ENCODE measurements around the gene PKN1.
A peak's percentile ranks its signal among the peaks of the same experiment; 100 is the strongest.

Gene PKN1

DNA sequence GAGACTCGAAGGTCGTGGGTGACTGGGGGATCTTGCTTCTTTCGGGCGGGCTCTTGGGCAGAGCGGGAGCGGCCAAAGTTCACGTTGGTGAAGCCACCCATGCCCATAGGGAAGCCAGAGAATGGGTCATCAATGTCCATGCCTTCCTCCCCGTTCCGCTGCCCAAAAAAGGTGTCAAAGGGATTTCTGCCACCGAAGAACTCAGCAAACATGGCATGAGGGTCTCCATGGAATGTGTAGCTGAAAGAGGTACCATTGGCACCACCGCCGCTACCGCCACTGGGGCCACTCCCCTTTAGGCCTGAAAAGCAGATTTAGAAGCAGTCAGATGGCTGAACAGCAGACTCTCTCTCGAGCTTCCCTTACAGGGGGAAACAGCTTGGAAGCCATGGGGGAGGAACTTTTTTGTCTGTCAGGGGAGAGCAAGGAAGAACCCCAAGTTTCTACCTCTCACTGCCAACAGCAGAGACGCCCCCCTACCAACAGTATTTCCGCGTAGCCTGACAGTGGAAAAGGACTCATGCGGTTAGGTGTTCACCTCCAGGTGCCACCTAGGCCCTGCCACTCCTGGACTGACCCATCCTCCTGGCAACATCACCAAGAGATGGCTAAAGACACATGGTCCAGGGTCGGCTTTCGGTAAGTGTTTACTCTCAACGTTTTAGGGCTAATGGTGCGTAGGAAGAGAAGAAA is 83.8 kb downstream of the PKN1 start:
- WGBS (ENCODE audit: insufficient coverage, insufficient read length), result no CpG with 5 or more reads among the region's 22 CpGs

DNA sequence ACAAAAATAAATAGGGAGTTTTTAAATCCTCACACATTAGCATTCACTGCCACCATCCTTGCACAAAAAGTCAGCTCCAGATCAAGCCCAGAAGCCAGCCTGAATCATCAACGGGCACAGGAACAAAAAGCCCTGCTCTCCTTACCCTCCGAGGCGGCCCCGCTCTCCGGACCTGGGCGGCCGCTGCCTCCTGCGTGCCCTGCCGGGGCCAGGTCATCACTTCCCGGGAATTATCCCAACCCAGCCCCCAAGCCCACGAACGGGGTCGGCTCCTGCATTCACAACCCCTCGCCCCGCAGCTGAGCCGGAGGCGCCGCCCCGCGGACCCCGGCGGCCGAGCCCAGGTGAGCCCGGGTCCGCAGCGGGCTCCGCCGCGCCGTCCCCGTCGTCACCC is 84.3 kb downstream of the PKN1 start:
- peak overlapping the region; percentile 95 for H3K4me3 ChIP-seq (ENCODE audit: low read length)
- H3K27me3 ChIP-seq (ENCODE audit: control insufficient read depth, insufficient read depth, low read length), result no peaks in the 10 kb centered on the region
- H3K36me3 ChIP-seq (ENCODE audit: control insufficient read depth, insufficient read depth, low read length), result peaks cover 12% of the 10 kb centered on the region
- peaks cover 6% of the 10 kb centered on the region; the same call in 1 of the 2 replicates for H3K4me1 ChIP-seq (ENCODE audit: control insufficient read depth, insufficient read depth, low read length)
- no CpG with 5 or more reads among the region's 32 CpGs for WGBS (ENCODE audit: insufficient coverage, insufficient read length)
- H3K9me3 ChIP-seq (ENCODE audit: control insufficient read depth, insufficient read depth, low read length), result no peaks in the 10 kb centered on the region
- DNase-seq (ENCODE audit: low read depth, low spot score), result no peak
- no peak overlapping the region for H3K27ac ChIP-seq (ENCODE audit: low read length)

More for the DNA sequence above, 83.8 kb downstream of the PKN1 start:
- peaks cover 12% of the 10 kb centered on the region for H3K36me3 ChIP-seq (ENCODE audit: control insufficient read depth, insufficient read depth, low read length)
- no peak overlapping the region for H3K27ac ChIP-seq (ENCODE audit: low read length)
- no peaks in the 10 kb centered on the region for H3K9me3 ChIP-seq (ENCODE audit: control insufficient read depth, insufficient read depth, low read length)
- H3K27me3 ChIP-seq (ENCODE audit: control insufficient read depth, insufficient read depth, low read length), result no peaks in the 10 kb centered on the region
- DNase-seq (ENCODE audit: low read depth, low spot score), result no peak
- H3K4me3 ChIP-seq (ENCODE audit: low read length), result peak overlapping the region; percentile 95; the same call in 1 of the 2 replicates
- H3K4me1 ChIP-seq (ENCODE audit: control insufficient read depth, insufficient read depth, low read length), result peaks cover 6% of the 10 kb centered on the region; the same call in 1 of the 2 replicates

DNA sequence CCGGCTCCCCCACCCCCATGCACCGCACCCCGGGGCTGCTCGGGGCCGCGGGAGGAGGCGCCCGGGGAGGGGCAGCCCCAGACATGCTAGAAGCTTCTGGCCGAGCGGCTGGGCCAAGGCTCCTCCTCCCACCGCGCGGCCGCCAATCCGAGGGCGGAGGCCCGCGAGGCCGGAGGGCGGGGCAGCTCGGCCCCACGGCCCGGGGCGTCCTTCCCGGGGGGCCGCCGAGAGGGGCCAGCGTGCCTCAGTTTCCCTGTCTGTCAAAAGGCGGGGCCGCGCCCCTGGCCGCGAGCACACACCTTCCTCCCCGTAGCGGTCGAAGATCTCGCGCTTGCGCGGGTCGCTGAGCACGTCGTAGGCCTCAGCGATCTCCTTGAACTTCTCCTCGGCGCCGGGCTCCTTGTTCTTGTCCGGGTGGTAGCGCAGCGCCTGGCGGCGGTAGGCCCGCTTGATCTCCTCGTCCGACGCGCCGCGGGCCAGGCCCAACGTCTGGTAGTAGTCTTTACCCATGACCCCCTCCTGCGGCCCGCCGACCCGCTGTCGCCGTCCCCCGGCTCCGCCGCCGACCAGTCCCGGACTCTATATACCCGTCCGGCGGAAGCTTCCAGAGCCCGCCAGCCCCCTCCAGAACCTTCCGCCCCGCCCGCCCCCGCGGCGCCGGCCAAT is 84.9 kb downstream of the PKN1 start, which contains the start of gene DNAJB1:
Gene DNAJB1, minus strand, starts transcription at position 558 of the 666 bp plus-strand sequence. Its CDS starts 48 bp downstream, at position 510.
- DNase-seq (ENCODE audit: low read depth, low spot score), result no peak
- Histone ChIP-seq H3K4me1 (ENCODE audit: control insufficient read depth, insufficient read depth, low read length) (peaks cover 6% of the 10 kb centered on the region; the same call in 1 of the 2 replicates), H3K4me3 (ENCODE audit: low read length) (peak within 1 kb of the TSS; percentile 95), H3K27me3 (ENCODE audit: control insufficient read depth, insufficient read depth, low read length) (no peaks in the 10 kb centered on the region), H3K27ac (ENCODE audit: low read length) (no peak within 1 kb of the TSS), H3K9me3 (ENCODE audit: control insufficient read depth, insufficient read depth, low read length) (no peaks in the 10 kb centered on the region), H3K36me3 (ENCODE audit: control insufficient read depth, insufficient read depth, low read length) (peaks cover 12% of the 10 kb centered on the region)
- WGBS (ENCODE audit: insufficient coverage, insufficient read length), result no CpG with 5 or more reads among the region's 82 CpGs

DNA sequence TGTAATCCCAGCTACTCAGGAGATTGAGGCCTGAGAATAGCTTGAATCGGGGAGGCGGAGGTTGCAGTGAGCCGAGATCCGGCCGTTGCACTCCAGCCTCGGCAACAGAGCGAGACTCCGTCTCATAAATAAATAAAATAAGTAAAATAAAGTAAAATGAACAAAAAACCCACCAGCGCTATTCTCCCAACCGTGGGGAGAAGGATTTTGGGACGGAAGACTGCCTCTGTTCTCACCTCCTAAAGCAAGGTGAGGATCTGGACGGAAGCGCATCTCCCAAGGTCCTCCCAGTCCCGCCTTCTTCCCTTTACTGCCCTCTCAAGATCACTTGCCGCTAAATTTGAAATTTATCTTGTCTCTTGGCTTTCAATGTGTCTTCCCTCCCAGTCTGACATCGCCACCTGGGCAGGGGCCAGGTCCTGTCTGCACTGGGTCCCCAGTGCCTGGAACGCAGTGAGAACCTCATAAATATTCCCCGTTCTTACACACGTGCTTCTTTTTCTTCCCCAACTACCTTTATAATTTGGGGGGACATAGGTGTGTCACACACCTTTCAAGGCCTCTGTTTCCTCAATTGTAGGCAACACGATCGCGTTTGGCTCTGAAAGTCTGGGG is 86.2 kb downstream of the PKN1 start:
- Histone ChIP-seq H3K27me3 (ENCODE audit: control insufficient read depth, insufficient read depth, low read length) (no peaks in the 10 kb centered on the region), H3K9me3 (ENCODE audit: control insufficient read depth, insufficient read depth, low read length) (no peaks in the 10 kb centered on the region), H3K4me3 (ENCODE audit: low read length) (no peak overlapping the region), H3K4me1 (ENCODE audit: control insufficient read depth, insufficient read depth, low read length) (peaks cover 6% of the 10 kb centered on the region; the same call in 1 of the 2 replicates), H3K27ac (ENCODE audit: low read length) (no peak overlapping the region), H3K36me3 (ENCODE audit: control insufficient read depth, insufficient read depth, low read length) (peaks cover 12% of the 10 kb centered on the region)
- no CpG with 5 or more reads among the region's 22 CpGs for WGBS (ENCODE audit: insufficient coverage, insufficient read length)
- no peak for DNase-seq (ENCODE audit: low read depth, low spot score)

DNA sequence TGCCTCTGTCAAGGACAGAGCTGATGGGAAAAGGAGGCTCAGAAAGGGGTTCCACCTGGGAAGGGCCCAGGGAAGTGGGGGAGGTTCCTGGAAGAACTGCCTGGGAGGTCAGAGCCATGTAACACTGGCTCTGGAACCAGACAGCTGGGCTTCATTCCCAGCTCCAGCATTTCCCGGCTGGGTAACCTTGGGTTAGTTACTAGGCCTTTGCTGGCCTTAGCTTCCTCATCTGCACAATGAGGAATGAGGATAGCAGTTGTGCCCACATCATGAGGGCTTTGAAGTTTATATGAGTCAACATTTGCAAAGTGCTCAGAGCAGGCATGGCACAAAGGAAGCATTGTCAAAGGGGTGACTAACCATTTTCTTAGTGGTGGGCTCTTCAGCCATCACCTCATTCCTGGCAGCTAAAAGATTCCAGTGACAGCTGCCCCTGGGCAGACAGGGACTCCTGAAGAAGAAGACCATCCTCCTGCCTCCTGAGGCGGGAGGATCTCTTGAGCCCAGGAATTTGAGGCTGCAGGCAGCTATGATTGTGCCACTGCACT is 86.8 kb downstream of the PKN1 start:
- H3K36me3 ChIP-seq (ENCODE audit: control insufficient read depth, insufficient read depth, low read length), result peaks cover 7% of the 10 kb centered on the region
- no peak overlapping the region for H3K4me3 ChIP-seq (ENCODE audit: low read length)
- H3K9me3 ChIP-seq (ENCODE audit: control insufficient read depth, insufficient read depth, low read length), result no peaks in the 10 kb centered on the region
- peaks cover 6% of the 10 kb centered on the region; the same call in 1 of the 2 replicates for H3K4me1 ChIP-seq (ENCODE audit: control insufficient read depth, insufficient read depth, low read length)
- DNase-seq (ENCODE audit: low read depth, low spot score), result no peak
- no peak overlapping the region for H3K27ac ChIP-seq (ENCODE audit: low read length)
- H3K27me3 ChIP-seq (ENCODE audit: control insufficient read depth, insufficient read depth, low read length), result no peaks in the 10 kb centered on the region
- no CpG with 5 or more reads among the region's 2 CpGs for WGBS (ENCODE audit: insufficient coverage, insufficient read length)

DNA sequence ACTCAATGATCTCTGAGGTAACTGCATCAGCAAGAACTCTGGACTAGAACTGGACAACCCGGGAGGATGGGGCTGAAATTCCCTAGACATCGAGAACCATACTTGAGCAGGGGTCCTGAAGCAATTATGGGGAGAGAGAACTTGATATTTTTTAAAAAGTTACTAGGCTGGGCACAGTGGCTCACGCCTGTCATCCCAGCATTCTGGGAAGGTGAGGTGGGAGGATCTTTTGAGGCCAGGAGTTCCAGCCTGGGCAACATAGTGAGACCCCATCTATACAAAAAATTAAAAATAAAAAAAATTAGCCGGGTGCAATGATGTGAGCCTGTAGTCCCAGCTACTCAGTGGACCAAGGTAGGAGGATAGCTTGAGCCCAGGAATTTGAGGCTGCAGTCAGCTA is 87.4 kb downstream of the PKN1 start:
- Histone ChIP-seq H3K36me3 (ENCODE audit: control insufficient read depth, insufficient read depth, low read length) (peaks cover under 1% of the 10 kb centered on the region; the same call in 1 of the 2 replicates), H3K27ac (ENCODE audit: low read length) (no peak overlapping the region), H3K4me3 (ENCODE audit: low read length) (no peak overlapping the region), H3K4me1 (ENCODE audit: control insufficient read depth, insufficient read depth, low read length) (peaks cover 6% of the 10 kb centered on the region; the same call in 1 of the 2 replicates), H3K27me3 (ENCODE audit: control insufficient read depth, insufficient read depth, low read length) (no peaks in the 10 kb centered on the region), H3K9me3 (ENCODE audit: control insufficient read depth, insufficient read depth, low read length) (no peaks in the 10 kb centered on the region)
- no CpG with 5 or more reads among the region's 4 CpGs for WGBS (ENCODE audit: insufficient coverage, insufficient read length)
- DNase-seq (ENCODE audit: low read depth, low spot score), result no peak

All from iPS DF 6.9 (cell line).